HS-27A (cell line): ENCODE data around the gene CFAP73.

Source experiments
- DNase-seq: peaks from one replicate; pipeline ENCODE4 v3.0.0-alpha.2; 2012; ENCODE audit warnings: low read depth, missing footprints

CFAP73 gene

GRCh38 chr12:113165521-113166450, 16.3 kb downstream of the CFAP73 start:
- DNase-seq: no peak

GRCh38 chr12:113167868-113168267, 18.3 kb downstream of the CFAP73 start:
- no peak for DNase-seq

DNA sequence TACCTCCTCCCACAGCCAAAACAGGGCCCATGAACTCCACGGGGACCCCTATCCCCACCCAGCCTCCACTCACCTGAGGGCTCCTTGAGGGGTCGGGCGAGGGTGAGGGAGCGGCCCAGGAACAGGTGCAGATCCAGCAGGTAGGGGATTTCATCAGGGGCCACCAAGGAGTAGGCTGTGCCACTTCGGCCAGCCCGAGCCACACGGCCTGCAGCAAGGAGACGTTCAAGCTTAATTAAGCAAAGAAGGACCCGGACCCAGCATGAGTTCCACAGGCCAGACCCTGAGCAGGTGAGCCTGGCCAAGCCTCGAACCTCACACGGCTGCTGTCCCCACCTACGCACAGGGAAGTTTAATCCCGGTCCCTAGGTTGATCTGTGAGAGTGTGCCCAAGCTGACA, 20.2 kb downstream of the CFAP73 start:
- no peak for DNase-seq

- no peak for DNase-seq
Measured at GRCh38 chr12:113170457-113170856, 20.9 kb downstream of the CFAP73 start.

- no peak for DNase-seq
Measured at GRCh38 chr12:113170926-113171325, 21.4 kb downstream of the CFAP73 start.

- no peak for DNase-seq
Measured at GRCh38 chr12:113171543-113171942, 22.0 kb downstream of the CFAP73 start.

DNA sequence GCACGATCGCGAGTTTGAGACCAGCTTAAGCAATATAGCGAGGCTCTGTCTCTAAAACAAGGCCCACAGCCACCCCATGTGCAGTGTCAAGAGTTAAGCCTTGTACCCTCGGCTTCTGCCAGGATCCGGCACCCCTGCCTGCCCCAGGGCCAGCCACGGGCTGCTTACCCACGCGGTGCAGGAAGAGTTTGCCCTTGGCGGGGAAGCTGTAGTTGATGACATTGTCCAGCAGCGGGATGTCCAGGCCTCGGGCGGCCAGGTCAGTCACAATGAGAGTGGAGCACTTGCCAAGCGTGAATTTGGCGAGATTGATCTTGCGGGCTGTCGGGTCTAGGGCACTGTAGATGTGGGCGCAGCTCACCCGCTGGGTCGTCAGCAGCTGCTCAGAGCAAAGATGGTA, 22.7 kb downstream of the CFAP73 start:
- DNase-seq: no peak

GRCh38 chr12:113173081-113173698, 23.7 kb downstream of the CFAP73 start:
- DNase-seq: no peak

GRCh38 chr12:113174461-113175384, 25.2 kb downstream of the CFAP73 start:
- no peak for DNase-seq

DNA sequence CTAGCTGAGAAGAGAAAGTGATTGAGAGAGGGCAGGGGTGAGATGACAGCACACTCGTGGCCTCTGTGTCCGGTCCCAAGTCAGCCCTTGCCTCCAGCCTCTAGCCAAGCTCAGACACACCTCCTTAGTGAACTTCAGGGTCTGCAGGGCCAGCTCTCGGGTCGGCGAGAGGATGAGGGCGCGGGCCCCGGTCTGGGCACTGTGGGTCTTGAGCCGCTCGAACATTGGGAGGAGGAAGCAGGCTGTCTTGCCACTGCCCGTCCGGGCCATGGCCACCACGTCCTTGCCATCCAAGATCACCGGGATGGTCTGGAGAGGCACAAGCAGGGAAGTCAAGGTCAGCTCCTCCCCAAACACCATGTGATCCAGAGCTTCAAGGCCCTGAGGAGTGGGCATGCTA, 29.5 kb downstream of the CFAP73 start:
- DNase-seq: no peak

DNA sequence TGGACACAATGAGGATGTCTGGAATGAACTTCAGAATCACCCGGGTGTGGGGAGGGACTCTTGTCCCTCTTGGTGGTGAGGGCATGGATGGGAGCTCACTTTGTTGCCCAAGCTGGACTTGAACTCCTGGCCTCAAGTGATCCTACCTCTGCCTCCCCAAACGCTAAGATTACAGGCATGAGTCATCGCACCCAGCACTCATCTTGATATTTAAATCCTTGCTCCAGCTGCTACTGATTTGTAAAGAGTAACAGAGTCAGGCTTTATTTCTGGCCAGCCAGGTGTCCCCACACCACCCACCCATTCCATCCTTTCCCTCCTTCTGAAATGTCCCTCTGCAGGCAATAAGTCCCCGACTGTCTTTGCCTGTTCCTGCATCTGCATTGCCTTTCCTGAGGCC, 30.8 kb downstream of the CFAP73 start:
- no peak for DNase-seq

DNA sequence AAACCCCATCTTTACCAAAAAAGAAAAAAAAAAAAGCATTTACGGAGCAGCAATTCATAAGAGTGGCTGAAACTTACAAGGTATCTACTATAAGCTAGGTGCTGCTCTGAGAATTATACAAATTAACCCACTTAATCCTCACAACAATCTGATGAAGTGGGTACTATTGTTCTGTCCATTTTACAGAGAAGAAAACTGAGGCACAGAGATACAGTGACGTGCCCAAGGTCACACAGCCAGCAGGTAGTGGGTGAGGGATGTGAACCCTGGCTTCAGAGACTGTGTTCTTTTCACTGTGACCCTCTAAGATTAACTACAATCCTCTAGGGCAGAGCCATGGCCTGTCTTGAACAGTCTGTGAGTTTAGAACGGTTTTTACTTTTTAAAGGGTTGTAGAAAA, 32.5 kb downstream of the CFAP73 start:
- no peak for DNase-seq

- DNase-seq: no peak
Measured at GRCh38 chr12:113183030-113183589, 33.6 kb downstream of the CFAP73 start.

DNA sequence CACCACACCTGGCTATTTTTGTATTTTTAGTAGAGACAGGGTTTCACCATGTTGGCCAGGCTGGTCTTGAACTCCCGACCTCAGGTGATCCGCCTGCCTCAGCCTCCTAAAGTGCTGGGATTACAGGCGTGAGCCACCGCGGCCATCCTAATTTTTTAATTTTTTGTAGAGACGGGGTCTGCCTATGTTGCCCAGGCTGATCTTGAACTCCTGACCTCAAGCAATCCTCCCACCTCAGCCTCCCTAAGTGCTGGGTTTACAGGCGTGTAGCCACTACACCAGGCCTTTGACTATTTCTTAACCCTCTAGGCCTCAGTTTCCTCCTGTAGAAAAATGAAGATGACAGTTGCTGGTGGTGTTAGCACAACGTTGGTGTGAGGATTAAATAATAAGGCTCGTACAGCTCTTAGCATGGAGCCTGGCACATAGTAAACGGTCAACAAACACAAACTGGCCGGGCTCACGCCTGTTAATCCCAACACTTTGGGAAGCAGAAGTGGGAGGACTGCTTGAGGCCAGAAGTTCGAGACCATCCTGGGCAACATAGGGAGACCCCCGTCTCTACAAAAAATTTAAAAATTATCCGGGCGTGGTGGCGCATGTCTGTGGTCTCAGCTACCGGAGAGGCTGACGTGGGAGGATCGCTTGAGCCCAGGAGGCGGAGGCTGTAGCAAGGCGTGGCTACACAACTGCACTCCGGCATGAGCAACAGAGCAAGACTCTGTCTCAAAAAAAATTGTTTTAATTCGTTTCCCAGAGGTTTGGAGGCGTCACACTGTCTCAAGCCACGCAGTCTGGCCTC, 34.8 kb downstream of the CFAP73 start:
- DNase-seq: peak; percentile 79

GRCh38 chr12:113184900-113185179, 35.3 kb downstream of the CFAP73 start:
- DNase-seq: no peak

GRCh38 chr12:113185180-113186032, 35.9 kb downstream of the CFAP73 start, which contains the start of the genes DDX54 and RITA1:
Gene DDX54, minus strand, starts transcription at chr12:113185478. Its CDS starts 27 bp downstream, at chr12:113185451.
Gene RITA1, plus strand, starts transcription at chr12:113185721. Its CDS starts 1,026 bp downstream, at chr12:113186747.
- peak; percentile 46 for DNase-seq

GRCh38 chr12:113186033-113186365, 36.5 kb downstream of the CFAP73 start:
- no peak for DNase-seq

DNA sequence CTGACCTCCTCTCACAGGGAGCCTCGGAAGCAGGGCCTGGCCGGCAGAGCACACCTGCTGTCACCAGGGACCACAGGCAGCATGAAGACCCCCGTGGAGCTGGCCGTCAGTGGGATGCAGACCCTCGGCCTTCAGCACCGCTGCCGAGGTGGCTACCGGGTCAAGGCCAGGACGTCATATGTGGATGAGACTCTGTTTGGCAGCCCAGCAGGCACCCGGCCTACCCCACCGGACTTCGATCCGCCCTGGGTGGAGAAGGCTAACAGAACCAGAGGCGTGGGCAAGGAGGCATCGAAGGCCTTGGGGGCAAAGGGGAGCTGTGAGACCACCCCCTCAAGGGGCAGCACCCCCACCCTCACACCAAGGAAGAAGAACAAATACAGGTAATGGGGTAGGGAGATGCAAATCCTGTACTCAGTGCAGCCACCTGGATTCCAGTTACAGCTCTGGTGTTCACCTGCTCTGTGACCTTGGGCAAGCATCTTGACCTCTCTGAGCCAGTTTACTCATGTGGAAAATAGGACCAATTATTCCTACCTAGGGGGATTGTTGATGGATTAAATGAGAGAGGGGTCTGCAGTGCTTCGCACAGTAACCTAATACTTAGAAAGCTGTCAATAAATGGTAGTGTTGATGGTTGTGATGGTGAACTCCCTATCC, 37.3 kb downstream of the CFAP73 start:
- no peak for DNase-seq

DNA sequence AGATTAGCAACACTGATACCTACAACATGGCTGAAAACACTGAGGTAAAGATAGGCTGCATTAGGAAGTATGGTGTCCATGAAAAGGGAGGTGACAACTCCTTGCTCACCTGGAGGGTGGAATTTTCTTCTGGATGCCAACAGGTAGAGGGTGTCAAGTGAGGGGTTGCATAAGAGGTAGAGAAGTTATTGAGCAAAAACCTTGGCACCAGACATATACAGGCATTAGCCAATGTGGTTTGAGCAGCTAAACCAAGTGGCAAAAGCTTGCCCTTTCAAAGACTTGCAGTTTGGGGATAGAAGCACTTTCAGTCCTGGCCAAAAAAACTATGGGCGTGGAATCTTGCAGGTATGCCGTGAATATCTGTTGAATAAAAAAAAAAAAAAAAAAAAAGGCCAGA, 39.8 kb downstream of the CFAP73 start:
- DNase-seq: no peak

- no peak for DNase-seq
Measured at GRCh38 chr12:113190761-113191160, 41.2 kb downstream of the CFAP73 start.
